HepG2 (cell line): Measurements from ENCODE around the gene RAPGEF2. TPM values are rescaled to one million over a fixed set of nuclear protein-coding genes. Genes with fewer than 3 reads are reported as not detected.

Experiments
- ATAC-seq: fragments of 200-7000 bp; cut with Tn5 transposase; 3 replicates; pipeline ENCODE4 v1.9.1; 2020; ENCODE audit warnings: mild to moderate bottlenecking, moderate library complexity
- BruUV-seq: library from RNA; stranded (reverse); fragments of 400-500 nt; replicated peaks from 2 replicates; lab custom pipeline; 2021; lab: Mats Ljungman, UMichigan
- CTCF ChIA-PET: fragments of 300-600 bp; formaldehyde crosslinking; extraction: SDS; loops from one replicate; lab custom pipeline; 2021; ENCODE audit warnings: low total read pairs, inconsistent platforms, low intra/inter-chr PET ratio; lab: Yijun Ruan, JAX
- POLR2A ChIA-PET: fragments of 350-600 bp; sonication (Branson Sonifier 250); formaldehyde crosslinking; loops from one replicate; lab custom pipeline; 2020; ENCODE audit warnings: antibody characterized with exemption, inconsistent platforms; lab: Yijun Ruan, JAX
- DNase-seq: peaks from one replicate; pipeline ENCODE4 v3.0.0-alpha.2; 2015; ENCODE audit warnings: low spot score
- FAIRE-seq: peaks from 3 replicates; lab custom pipeline; 2011; peaks lifted over from hg19 to GRCh38; lab: Jason Lieb, UNC
- H2AFZ ChIP-seq: one replicate; pipeline ENCODE4 v1.6.1; 2011; ENCODE audit warnings: low read length, inconsistent platforms
- H3K27ac ChIP-seq: fragments of 300-600 bp; 3 replicates; pipeline ENCODE4 v1.8.0; 2011; ENCODE audit warnings: mixed run types, mild to moderate bottlenecking, mixed read lengths, low read length, inconsistent platforms; ENCODE audit not compliant: insufficient read depth; ENCODE audit errors: extremely low read length
- H3K27me3 ChIP-seq, 2 experiments: fragments of 200-600 bp in 1 of 2; 2 replicates in 1 of 2; 3 replicates in 1 of 2; pipeline versions ENCODE4 v1.6.0 to v1.8.0; 2011; ENCODE audit warnings: low read length in 2 of 2, mild to moderate bottlenecking in 2 of 2, moderate library complexity in 2 of 2, inconsistent platforms in 1 of 2; ENCODE audit not compliant: insufficient read depth in 2 of 2, control insufficient read depth in 1 of 2
- H3K36me3 ChIP-seq, 2 experiments: fragments of 200-600 bp in 1 of 2; replicated peaks in 1 of 2; 2 replicates in 1 of 2; 3 replicates in 1 of 2; pipeline versions ENCODE4 v1.5.1 to v1.8.0; 2011; ENCODE audit warnings: low read length in 2 of 2, inconsistent platforms in 1 of 2; ENCODE audit not compliant: insufficient read depth in 2 of 2, control insufficient read depth in 1 of 2
- H3K4me1 ChIP-seq: 2 replicates; pipeline ENCODE4 v1.5.1; 2012; ENCODE audit warnings: low read length, inconsistent platforms; ENCODE audit not compliant: insufficient read depth
- H3K4me2 ChIP-seq: 2 replicates; pipeline ENCODE4 v1.6.0; 2011; ENCODE audit warnings: low read depth, low read length, inconsistent platforms
- H3K4me3 ChIP-seq, 3 experiments: fragments of 200-600 bp in 1 of 3; sonication (generic), shearing (Covaris generic) in 1 of 3; replicated peaks in 1 of 3; 2 replicates each; pipeline ENCODE4 v1.5.1; 2011 to 2016; ENCODE audit warnings: low read length in 3 of 3, inconsistent platforms in 2 of 3, low read depth in 2 of 3, mild to moderate bottlenecking in 2 of 3, control low read depth in 1 of 3, mixed read lengths in 1 of 3; ENCODE audit not compliant: insufficient read depth in 1 of 3
- H3K79me2 ChIP-seq: one replicate; pipeline ENCODE4 v1.6.1; 2011; ENCODE audit warnings: low read length, inconsistent platforms; ENCODE audit not compliant: insufficient read depth
- H3K9ac ChIP-seq: 2 replicates; pipeline ENCODE4 v1.6.0; 2011; ENCODE audit warnings: mild to moderate bottlenecking, low read depth, low read length, inconsistent platforms; ENCODE audit not compliant: insufficient read depth
- H3K9me3 ChIP-seq: 2 replicates; pipeline ENCODE4 v1.5.1; 2012; ENCODE audit warnings: mild to moderate bottlenecking, low read length
- H4K20me1 ChIP-seq: 2 replicates; pipeline ENCODE4 v1.6.0; 2011; ENCODE audit warnings: inconsistent platforms, mild to moderate bottlenecking, low read length, moderate library complexity; ENCODE audit not compliant: insufficient read depth
- DBP ChIP-seq: sonication (generic); formaldehyde crosslinking; IDR thresholded peaks from 2 replicates; pipeline ENCODE4 v1.4.0; 2020; ENCODE audit warnings: missing genetic modification reagents; ENCODE audit errors: not compliant biosample characterization
- EED ChIP-seq: sonication (generic); formaldehyde crosslinking; IDR thresholded peaks from 2 replicates; pipeline ENCODE4 v1.5.0; 2020; ENCODE audit warnings: mild to moderate bottlenecking, missing genetic modification reagents
- NCOA5 ChIP-seq: sonication (generic); formaldehyde crosslinking; IDR thresholded peaks from 2 replicates; pipeline ENCODE4 v1.4.0; 2020; ENCODE audit warnings: missing genetic modification reagents
- NFKB2 ChIP-seq: sonication (generic); formaldehyde crosslinking; IDR thresholded peaks from 2 replicates; pipeline ENCODE4 v1.4.0; 2020; ENCODE audit warnings: missing genetic modification reagents, borderline replicate concordance
- RAD51 ChIP-seq: fragments of 450-650 bp; IDR thresholded peaks from 2 replicates; pipeline ENCODE4 v1.6.1; 2016; ENCODE audit warnings: borderline replicate concordance
- RFXAP ChIP-seq: sonication (generic); formaldehyde crosslinking; IDR thresholded peaks from 2 replicates; pipeline ENCODE4 v1.4.0; 2020; ENCODE audit warnings: missing genetic modification reagents, borderline replicate concordance
- ZBTB33 ChIP-seq: sonication (generic); formaldehyde crosslinking; IDR thresholded peaks from 2 replicates; pipeline ENCODE4 v1.4.0; 2020; ENCODE audit warnings: missing genetic modification reagents
- ZHX1 ChIP-seq: sonication (generic); formaldehyde crosslinking; IDR thresholded peaks from 2 replicates; pipeline ENCODE4 v1.8.1; 2022; ENCODE audit warnings: low read depth, mild to moderate bottlenecking, missing genetic modification reagents
- ZNF296 ChIP-seq: sonication (generic); formaldehyde crosslinking; conservative IDR thresholded peaks from 2 replicates; pipeline ENCODE4 v1.5.0; 2020; ENCODE audit warnings: mild to moderate bottlenecking, missing genetic modification reagents
- ZNF3 ChIP-seq: IDR thresholded peaks from 2 replicates; pipeline ENCODE4 v1.7.0; 2017; ENCODE audit warnings: inconsistent platforms
- ZNF362 ChIP-seq: sonication (generic); formaldehyde crosslinking; IDR thresholded peaks from 2 replicates; pipeline ENCODE4 v1.4.0; 2020; ENCODE audit warnings: missing genetic modification reagents, mild to moderate bottlenecking, borderline replicate concordance
- ZNF512 ChIP-seq: sonication (generic); formaldehyde crosslinking; IDR thresholded peaks from 2 replicates; pipeline ENCODE4 v1.4.0; 2020; ENCODE audit warnings: mild to moderate bottlenecking, missing genetic modification reagents
- ZNF552 ChIP-seq: sonication (generic); formaldehyde crosslinking; IDR thresholded peaks from 2 replicates; pipeline ENCODE4 v1.9.0; 2022; ENCODE audit warnings: missing genetic modification reagents, mild to moderate bottlenecking, borderline replicate concordance
- ZNF616 ChIP-seq: sonication (generic); formaldehyde crosslinking; IDR thresholded peaks from 2 replicates; pipeline ENCODE4 v1.5.0; 2020; ENCODE audit warnings: low read depth, mild to moderate bottlenecking, missing genetic modification reagents
- ZNF724P ChIP-seq: sonication (generic); formaldehyde crosslinking; IDR thresholded peaks from 2 replicates; pipeline ENCODE4 v1.8.0; 2022; ENCODE audit warnings: missing genetic modification reagents, borderline replicate concordance
- ZNF781 ChIP-seq: sonication (generic); formaldehyde crosslinking; IDR thresholded peaks from 2 replicates; pipeline ENCODE4 v1.5.1; 2020; ENCODE audit warnings: borderline replicate concordance, mild to moderate bottlenecking, missing genetic modification reagents; ENCODE audit errors: not compliant biosample characterization
- ZNF891 ChIP-seq: sonication (generic); formaldehyde crosslinking; IDR thresholded peaks from 2 replicates; pipeline ENCODE4 v1.5.0; 2020; ENCODE audit warnings: mild to moderate bottlenecking, missing genetic modification reagents
- WGBS: methylation state at CpG from one replicate; pipeline ENCODE4 v1.1.6; 2017; ENCODE audit warnings: low lambda C conversion rate; 5-methylcytosine and 5-hydroxymethylcytosine counted together
- in situ Hi-C: cut with HindIII; loops from 2 replicates; pipeline ENCODE4 v1.10.0; 2017; ENCODE audit warnings: low pct_unique_long_range_greater_than_20kb; ENCODE audit not compliant: extremely low pct_ligation_motif_present
- intact Hi-C: fragments of 100-400 bp; cut with micrococcal nuclease; formaldehyde crosslinking; loops from one replicate; pipeline ENCODE4 v1.10.0; 2022; ENCODE audit not compliant: unreplicated experiment
- polyA plus RNA-seq, 8 experiments: library from polyadenylated mRNA; depleted of rRNA in 3 of 8; stranded (reverse) in 7 of 8; unstranded in 1 of 8; fragments of >200 nt; fragmentation: Illumina TruSeq in 4 of 8; extraction: Trizol in 4 of 8; gene quantifications; 2 replicates each; pipeline versions ENCODE4 v1.2.1 to v1.2.3, GENCODE V29; 2011 to 2016; ENCODE audit warnings: low read depth in 4 of 8, missing spikeins in 1 of 8, mixed read lengths in 1 of 8; ENCODE audit not compliant: insufficient read depth in 1 of 8
- total RNA-seq, 5 experiments: library from RNA; depleted of rRNA; stranded (reverse); fragments of >200 nt; fragmentation: Illumina TruSeq; extraction: Trizol; gene quantifications; 2 replicates each; pipeline ENCODE4 v1.2.3, GENCODE V29; 2016; ENCODE audit warnings: low read depth in 1 of 5

The RAPGEF2 gene
- total and polyA plus RNA-seq, 2 of the 13 experiments (the other 11 are each of a cell fraction or from before 2014, with no cell fraction given): 19.2 to 23.0 TPM

- ATAC-seq (no peak), DNase-seq (no peak), FAIRE-seq (no peak)
- Histone ChIP-seq H3K79me2 (peaks cover 22% of the 10 kb centered on the region), H3K9me3 (no peaks in the 10 kb centered on the region), H3K27me3 (no peaks in the 10 kb centered on the region), H3K27ac (no peak overlapping the region), H3K4me2 (no peak overlapping the region), H3K4me1 (peaks cover 21% of the 10 kb centered on the region; the same call in 1 of the 2 replicates), H3K36me3 (no peaks in the 10 kb centered on the region), H3K9ac (no peak overlapping the region), H4K20me1 (no peaks in the 10 kb centered on the region; the same call in 1 of the 2 replicates), H3K4me3 (no peak overlapping the region), H2AFZ (no peak overlapping the region)
- 98% methylated on average over 6 of the region's 6 CpGs for WGBS
- TF ChIP-seq RFXAP (CRISPR knock-in tag): no peak
- TF ChIP-seq ZHX1 (CRISPR knock-in tag): no peak
- TF ChIP-seq ZNF891 (CRISPR knock-in tag): no peak
- TF ChIP-seq ZNF724P (CRISPR knock-in tag): no peak
- TF ChIP-seq ZNF616 (CRISPR knock-in tag): no peak
- no peak for TF ChIP-seq ZNF512 (CRISPR knock-in tag)
- no peak for TF ChIP-seq NCOA5 (CRISPR knock-in tag)
- no peak for TF ChIP-seq ZNF552 (CRISPR knock-in tag)
- no peak for TF ChIP-seq ZNF362
- no peak for TF ChIP-seq EED
- no peak for TF ChIP-seq ZNF3 (CRISPR knock-in tag)
- no peak for TF ChIP-seq ZNF781
- no peak for TF ChIP-seq DBP (CRISPR knock-in tag)
- no peak for TF ChIP-seq ZBTB33 (CRISPR knock-in tag)
- no peak for TF ChIP-seq ZNF296 (CRISPR knock-in tag)
- no peak for TF ChIP-seq NFKB2 (CRISPR knock-in tag)
- no peak for TF ChIP-seq RAD51
- in situ Hi-C loops (no loop called here), intact Hi-C loops (loop anchor here (5.0 kb wide), 1 partner anchor 1674 kb away; no protein-coding TSS in a partner anchor)
- BruUV-seq: no TSS peak
- ChIA-PET POLR2A (no interaction called here), CTCF (no interaction called here)
Observed at GRCh38 chr4:159131564-159131963, 28.7 kb downstream of the RAPGEF2 start.
